Activated B cell treated with CpG ODN at 0.5 μM for 24 hours (primary cell): ENCODE results near the gene VWA1. TPM values are rescaled to one million over a fixed set of nuclear protein-coding genes. Genes with fewer than 3 reads are reported as not detected.
"Not testable (repeated sequence)": the region's sequence is repeated elsewhere in the genome, so short reads cannot be mapped to it uniquely, and the experiment has no call there.

Experiments
- ATAC-seq: fragments of 200-7000 bp; cut with Tn5 transposase; one replicate; pipeline ENCODE4 v1.10.0; 2021; ENCODE audit warnings: low read depth, mild to moderate bottlenecking, moderate library complexity
- CTCF ChIA-PET: fragments of 350-600 bp; sonication (Branson Sonifier 250); formaldehyde crosslinking; loops from one replicate; lab custom pipeline; 2021; ENCODE audit warnings: antibody characterized with exemption; lab: Charles Lee
- POLR2A ChIA-PET: fragments of 350-600 bp; sonication (Branson Sonifier 250); formaldehyde crosslinking; loops from one replicate; lab custom pipeline; 2021; ENCODE audit warnings: antibody characterized with exemption; lab: Charles Lee
- DNase-seq: peaks from one replicate; pipeline ENCODE4 v3.0.0; 2022
- H3K27ac Mint-ChIP-seq: one replicate; pipeline ENCODE4 v1.8.0; 2020; ENCODE audit warnings: mixed read lengths
- H3K27me3 Mint-ChIP-seq: one replicate; pipeline ENCODE4 v1.8.0; 2021; ENCODE audit warnings: mixed read lengths
- H3K36me3 Mint-ChIP-seq: one replicate; pipeline ENCODE4 v1.8.0; 2021; ENCODE audit warnings: low read depth, mixed read lengths
- H3K4me1 Mint-ChIP-seq: one replicate; pipeline ENCODE4 v1.8.0; 2021; ENCODE audit warnings: mixed read lengths
- H3K4me3 Mint-ChIP-seq: one replicate; pipeline ENCODE4 v1.8.0; 2020; ENCODE audit warnings: mild to moderate bottlenecking, mixed read lengths
- H3K9me3 Mint-ChIP-seq: one replicate; pipeline ENCODE4 v1.8.0; 2020; ENCODE audit warnings: mixed read lengths
- CTCF ChIP-seq: fragments of 200-600 bp; IDR thresholded peaks from one replicate; pipeline ENCODE4 v1.8.0; 2022; ENCODE audit warnings: antibody characterized with exemption, mild to moderate bottlenecking
- intact Hi-C: fragments of 100-400 bp; cut with micrococcal nuclease; formaldehyde crosslinking; loops from one replicate; pipeline ENCODE4 v1.15.1; 2024
- total RNA-seq: library from RNA; stranded (reverse); gene quantifications from 2 replicates; pipeline ENCODE4 v1.2.3, GENCODE V29; 2022

VWA1 gene
- total RNA-seq, 1 donor from 2014 or later = not detected

DNA sequence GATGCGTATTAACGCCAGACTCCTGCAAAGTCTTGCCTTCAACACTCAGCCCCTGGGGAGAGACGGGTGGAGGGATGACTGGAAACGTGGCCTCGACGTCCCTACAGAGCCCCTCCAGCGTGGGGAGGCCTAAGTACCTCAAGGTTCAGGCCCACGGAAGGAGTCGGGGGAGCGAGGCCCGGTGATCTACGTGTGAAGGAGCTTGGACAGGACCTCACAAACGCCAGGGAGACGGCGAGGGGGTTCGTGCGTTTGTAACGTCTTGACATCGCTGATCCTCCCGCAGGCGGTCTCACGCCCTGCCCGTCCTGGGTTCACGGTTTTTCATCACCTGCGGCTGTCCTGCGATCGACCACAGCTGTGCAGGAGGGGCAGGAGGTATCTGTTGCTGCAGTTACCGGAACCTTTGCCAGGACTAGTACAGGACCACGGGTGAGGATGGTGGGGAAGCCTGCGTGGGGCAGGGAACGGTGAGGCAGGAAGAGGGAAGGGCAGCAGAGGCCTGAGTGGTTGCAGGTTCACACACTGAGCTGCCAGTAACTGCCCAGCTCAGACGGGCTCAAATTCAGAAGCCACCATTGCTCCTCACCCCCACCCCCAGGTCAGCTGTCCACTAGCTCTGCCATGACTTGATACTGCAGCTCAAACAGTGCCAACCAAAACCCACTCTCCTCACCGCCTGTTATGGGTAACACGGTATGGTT, 35.5 kb upstream of the VWA1 start:
- no peak for ATAC-seq
- intact Hi-C loops = loop anchor here (1.0 to 10.0 kb wide), 5 partner anchors 7 to 505 kb away; partner anchors contain the start of genes ATAD3B, AURKAIP1, MRPL20 and PUSL1
- Mint-ChIP-seq H3K4me3 (peak overlapping the region; percentile 92), H3K36me3 (peaks cover 74% of the 10 kb centered on the region), H3K27me3 (no peaks in the 10 kb centered on the region), H3K9me3 (no peaks in the 10 kb centered on the region), H3K27ac (peak overlapping the region; percentile 86), H3K4me1 (peaks cover 53% of the 10 kb centered on the region)
- no peak for TF ChIP-seq CTCF
- CTCF ChIA-PET = interaction anchor here (0.9 to 1.3 kb wide), 2 partner anchors 10 to 41 kb away, joined by 3 read pairs; no protein-coding TSS in a partner anchor
- DNase-seq = no peak
- POLR2A ChIA-PET = interaction anchor here (0.6 to 5.6 kb wide), 5 partner anchors 24 to 387 kb away, joined by 3 to 116 read pairs (median 7); partner anchors contain the start of gene AURKAIP1

DNA sequence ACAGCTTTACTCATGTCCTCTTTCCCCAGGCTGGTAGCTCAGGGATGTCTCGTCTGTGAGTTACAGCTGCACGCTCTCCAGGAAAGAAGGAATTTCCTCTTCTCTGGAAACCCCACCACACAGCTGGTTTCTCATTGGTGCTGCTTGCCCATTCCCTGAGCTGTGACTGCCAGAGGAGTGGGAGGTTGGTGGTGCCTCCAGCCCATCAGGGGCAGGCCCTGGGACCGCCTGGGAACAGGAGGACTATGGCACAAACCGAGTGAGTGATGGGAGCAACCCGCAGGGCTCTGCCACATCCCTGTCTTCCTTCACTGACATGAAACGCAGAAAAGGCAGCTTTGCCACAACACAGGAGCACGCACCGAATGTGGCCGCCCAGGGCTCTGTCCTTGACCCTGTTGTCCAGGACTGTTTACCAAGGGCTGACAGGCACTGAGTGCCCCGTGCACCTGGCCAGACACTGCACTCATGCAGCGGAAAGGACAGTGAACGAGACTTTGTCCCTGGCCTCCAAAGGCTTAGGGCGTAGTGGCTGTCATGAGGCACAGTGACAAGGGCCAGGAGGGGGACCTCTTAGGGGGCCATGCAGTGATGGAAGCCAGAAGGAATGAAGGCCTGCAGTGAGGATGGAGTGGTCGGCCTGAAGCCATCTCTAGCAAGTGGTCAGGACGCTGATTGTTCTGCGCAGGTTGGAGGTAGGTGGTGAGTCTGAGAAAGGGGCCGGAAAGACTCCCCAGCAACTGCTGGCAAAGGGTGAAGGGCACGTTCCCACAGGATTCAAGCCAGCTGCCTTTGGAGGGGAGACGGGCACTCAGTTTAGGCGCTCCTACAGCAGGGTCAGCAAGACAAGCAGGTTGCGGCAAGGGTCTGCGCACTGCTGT, 34.7 kb upstream of the VWA1 start:
- Mint-ChIP-seq H3K4me1 (peaks cover 52% of the 10 kb centered on the region), H3K4me3 (peak overlapping the region; percentile 92), H3K27ac (peak overlapping the region; percentile 86), H3K36me3 (peaks cover 74% of the 10 kb centered on the region), H3K9me3 (no peaks in the 10 kb centered on the region), H3K27me3 (no peaks in the 10 kb centered on the region)
- no peak for DNase-seq
- intact Hi-C loops = loop anchor here (10.0 kb wide), 1 partner anchor 504 kb away; no protein-coding TSS in a partner anchor
- POLR2A ChIA-PET = interaction anchor here (0.6 to 5.6 kb wide), 3 partner anchors 24 to 388 kb away, joined by 3 to 116 read pairs (median 7); partner anchors contain the start of gene AURKAIP1
- ATAC-seq = no peak
- no peak for TF ChIP-seq CTCF
- CTCF ChIA-PET = interaction anchor here (0.9 kb wide), 1 partner anchor 40 kb away, joined by 3 read pairs; no protein-coding TSS in a partner anchor

GRCh38 chr1:1401457-1402010, 34.0 kb upstream of the VWA1 start:
- Mint-ChIP-seq H3K27me3 (no peaks in the 10 kb centered on the region), H3K4me1 (peaks cover 54% of the 10 kb centered on the region), H3K36me3 (peaks cover 77% of the 10 kb centered on the region), H3K9me3 (no peaks in the 10 kb centered on the region), H3K27ac (no peak overlapping the region), H3K4me3 (peak overlapping the region; percentile 44)
- ATAC-seq (no peak), DNase-seq (no peak)
- intact Hi-C loops = loop anchor here (10.0 kb wide), 1 partner anchor 503 kb away; no protein-coding TSS in a partner anchor
- TF ChIP-seq CTCF = no peak
- ChIA-PET POLR2A (interaction anchor here (1.7 kb wide), 1 partner anchor 27 kb away, joined by 7 read pairs; the partner anchor contains the start of gene AURKAIP1), CTCF (no interaction called here)

GRCh38 chr1:1402072-1402900, 33.2 kb upstream of the VWA1 start:
- DNase-seq (no peak), ATAC-seq (no peak)
- H3K36me3 Mint-ChIP-seq = peaks cover 75% of the 10 kb centered on the region
- no peak overlapping the region for H3K27ac Mint-ChIP-seq
- peaks cover 55% of the 10 kb centered on the region for H3K4me1 Mint-ChIP-seq
- TF ChIP-seq CTCF = no peak
- peak overlapping the region; percentile 56 for H3K4me3 Mint-ChIP-seq
- H3K27me3 Mint-ChIP-seq = no peaks in the 10 kb centered on the region
- ChIA-PET CTCF (no interaction called here), POLR2A (interaction anchor here (1.7 kb wide), 1 partner anchor 27 kb away, joined by 7 read pairs; the partner anchor contains the start of gene AURKAIP1)
- intact Hi-C loops = loop anchor here (10.0 kb wide), 1 partner anchor 503 kb away; no protein-coding TSS in a partner anchor
- H3K9me3 Mint-ChIP-seq = no peaks in the 10 kb centered on the region

GRCh38 chr1:1402901-1403392, 32.5 kb upstream of the VWA1 start:
- ATAC-seq, DNase-seq, CTCF ChIA-PET, H3K9me3 Mint-ChIP-seq, H3K27me3 Mint-ChIP-seq, H3K4me3 Mint-ChIP-seq, H3K27ac Mint-ChIP-seq: not testable (repeated sequence)
- H3K36me3 Mint-ChIP-seq = peaks cover 68% of the 10 kb centered on the region
- intact Hi-C loops = loop anchor here (10.0 kb wide), 1 partner anchor 502 kb away; no protein-coding TSS in a partner anchor
- POLR2A ChIA-PET = interaction anchor here (1.7 kb wide), 1 partner anchor 28 kb away, joined by 7 read pairs; the partner anchor contains the start of gene AURKAIP1
- peaks cover 50% of the 10 kb centered on the region for H3K4me1 Mint-ChIP-seq
